ENCODE data around the gene DCTD.

The DCTD gene

DNA sequence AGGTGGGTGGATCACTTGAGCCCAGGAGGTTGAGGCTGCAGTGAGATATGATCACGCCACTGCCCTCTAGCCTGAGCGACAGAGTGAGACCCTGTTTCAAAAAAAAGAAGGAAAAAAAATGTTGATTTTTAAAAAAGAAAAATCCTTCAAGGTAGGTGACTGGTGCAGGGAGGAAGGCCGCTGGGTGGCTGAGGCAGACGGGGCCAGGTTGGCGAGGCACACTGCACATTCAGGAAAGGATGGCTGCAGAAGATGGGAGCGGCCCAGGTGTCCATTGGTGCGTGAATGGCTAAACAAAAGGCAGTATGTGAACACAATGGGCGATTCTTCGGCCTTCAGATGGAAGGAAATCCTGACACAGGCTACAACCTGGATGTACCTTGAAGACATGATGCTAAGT, 30.4 kb downstream of the DCTD start:
- Histone ChIP-seq H2AFZ (ENCODE audit: low read depth) (no peak overlapping the region), H3K27me3 (ENCODE audit: insufficient read depth, low read depth) (no peaks in the 10 kb centered on the region), H4K20me1 (ENCODE audit: insufficient read depth) (no peaks in the 10 kb centered on the region), H3K4me3 (IDR thresholded peaks at IDR 0.05; ENCODE audit: insufficient read depth, low read depth, low read length) (no peak overlapping the region), H3K27ac (no peak overlapping the region), H3K4me2 (no peak overlapping the region), H3K79me2 (ENCODE audit: insufficient read depth, low read depth) (no peaks in the 10 kb centered on the region), H3K9ac (no peak overlapping the region), H3K36me3 (ENCODE audit: insufficient read depth) (peaks cover 5% of the 10 kb centered on the region; the same call in 1 of the 2 replicates), H3K4me1 (ENCODE audit: low read depth, poor library complexity, severe bottlenecking) (no peaks in the 10 kb centered on the region)
- TF ChIP-seq, protein P1, sequence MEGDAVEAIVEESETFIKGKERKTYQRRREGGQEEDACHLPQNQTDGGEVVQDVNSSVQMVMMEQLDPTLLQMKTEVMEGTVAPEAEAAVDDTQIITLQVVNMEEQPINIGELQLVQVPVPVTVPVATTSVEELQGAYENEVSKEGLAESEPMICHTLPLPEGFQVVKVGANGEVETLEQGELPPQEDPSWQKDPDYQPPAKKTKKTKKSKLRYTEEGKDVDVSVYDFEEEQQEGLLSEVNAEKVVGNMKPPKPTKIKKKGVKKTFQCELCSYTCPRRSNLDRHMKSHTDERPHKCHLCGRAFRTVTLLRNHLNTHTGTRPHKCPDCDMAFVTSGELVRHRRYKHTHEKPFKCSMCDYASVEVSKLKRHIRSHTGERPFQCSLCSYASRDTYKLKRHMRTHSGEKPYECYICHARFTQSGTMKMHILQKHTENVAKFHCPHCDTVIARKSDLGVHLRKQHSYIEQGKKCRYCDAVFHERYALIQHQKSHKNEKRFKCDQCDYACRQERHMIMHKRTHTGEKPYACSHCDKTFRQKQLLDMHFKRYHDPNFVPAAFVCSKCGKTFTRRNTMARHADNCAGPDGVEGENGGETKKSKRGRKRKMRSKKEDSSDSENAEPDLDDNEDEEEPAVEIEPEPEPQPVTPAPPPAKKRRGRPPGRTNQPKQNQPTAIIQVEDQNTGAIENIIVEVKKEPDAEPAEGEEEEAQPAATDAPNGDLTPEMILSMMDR (conservative IDR thresholded peaks at IDR 0.05; ENCODE audit: low read depth, low read length), result no peak

DNA sequence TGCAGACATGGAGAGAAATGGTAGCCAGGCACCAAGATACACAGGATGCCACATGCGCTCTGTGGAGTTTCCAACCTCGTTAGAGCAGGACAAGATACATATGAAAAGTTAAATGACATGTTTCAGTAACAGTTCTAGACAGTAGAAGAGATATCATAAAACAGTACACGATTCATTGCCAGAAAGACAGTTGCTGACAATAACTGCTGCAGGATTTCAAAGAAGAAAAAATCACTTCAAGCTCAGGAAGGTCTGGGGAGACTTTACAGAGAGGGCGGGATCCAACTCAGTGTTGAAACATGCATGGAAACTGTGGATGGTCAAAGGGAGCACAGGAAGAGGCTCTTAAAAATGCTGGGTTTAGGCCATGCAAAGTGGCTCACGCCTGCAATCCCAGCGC, 31.0 kb downstream of the DCTD start:
- no peak overlapping the region for H3K9ac ChIP-seq
- TF ChIP-seq, protein P1 (conservative IDR thresholded peaks at IDR 0.05; ENCODE audit: low read depth, low read length), result no peak
- no peaks in the 10 kb centered on the region for H3K27me3 ChIP-seq (ENCODE audit: insufficient read depth, low read depth)
- no peak overlapping the region for H3K27ac ChIP-seq
- H3K4me1 ChIP-seq (ENCODE audit: low read depth, poor library complexity, severe bottlenecking), result no peaks in the 10 kb centered on the region
- no peaks in the 10 kb centered on the region for H3K79me2 ChIP-seq (ENCODE audit: insufficient read depth, low read depth)
- no peak overlapping the region for H3K4me3 ChIP-seq (IDR thresholded peaks at IDR 0.05; ENCODE audit: insufficient read depth, low read depth, low read length)
- no peak overlapping the region for H3K4me2 ChIP-seq
- no peak overlapping the region for H2AFZ ChIP-seq (ENCODE audit: low read depth)
- H4K20me1 ChIP-seq (ENCODE audit: insufficient read depth), result no peaks in the 10 kb centered on the region
- H3K36me3 ChIP-seq (ENCODE audit: insufficient read depth), result peaks cover 5% of the 10 kb centered on the region; the same call in 1 of the 2 replicates

GRCh38 chr4:182885738-182886077, 31.5 kb downstream of the DCTD start:
- H3K36me3 ChIP-seq (ENCODE audit: insufficient read depth), result peaks cover 5% of the 10 kb centered on the region; the same call in 1 of the 2 replicates
- no peaks in the 10 kb centered on the region for H3K4me1 ChIP-seq (ENCODE audit: low read depth, poor library complexity, severe bottlenecking)
- no peak overlapping the region for H3K27ac ChIP-seq
- TF ChIP-seq, protein P1 (conservative IDR thresholded peaks at IDR 0.05; ENCODE audit: low read depth, low read length), result no peak
- H3K9ac ChIP-seq, result no peak overlapping the region
- no peaks in the 10 kb centered on the region for H3K79me2 ChIP-seq (ENCODE audit: insufficient read depth, low read depth)
- H2AFZ ChIP-seq (ENCODE audit: low read depth), result no peak overlapping the region
- no peaks in the 10 kb centered on the region for H3K27me3 ChIP-seq (ENCODE audit: insufficient read depth, low read depth)
- H3K4me2 ChIP-seq, result no peak overlapping the region
- H3K4me3 ChIP-seq (IDR thresholded peaks at IDR 0.05; ENCODE audit: insufficient read depth, low read depth, low read length), result no peak overlapping the region
- H4K20me1 ChIP-seq (ENCODE audit: insufficient read depth), result no peaks in the 10 kb centered on the region

- H3K36me3 ChIP-seq (ENCODE audit: insufficient read depth), result peaks cover 5% of the 10 kb centered on the region; the same call in 1 of the 2 replicates
- TF ChIP-seq, protein P1 (conservative IDR thresholded peaks at IDR 0.05; ENCODE audit: low read depth, low read length), result no peak
- H3K4me2 ChIP-seq, result no peak overlapping the region
- no peak overlapping the region for H2AFZ ChIP-seq (ENCODE audit: low read depth)
- no peaks in the 10 kb centered on the region for H3K79me2 ChIP-seq (ENCODE audit: insufficient read depth, low read depth)
- no peak overlapping the region for H3K27ac ChIP-seq
- no peaks in the 10 kb centered on the region for H4K20me1 ChIP-seq (ENCODE audit: insufficient read depth)
- no peak overlapping the region for H3K9ac ChIP-seq
- no peak overlapping the region for H3K4me3 ChIP-seq (IDR thresholded peaks at IDR 0.05; ENCODE audit: insufficient read depth, low read depth, low read length)
- H3K27me3 ChIP-seq (ENCODE audit: insufficient read depth, low read depth), result no peaks in the 10 kb centered on the region
- H3K4me1 ChIP-seq (ENCODE audit: low read depth, poor library complexity, severe bottlenecking), result no peaks in the 10 kb centered on the region
These were observed 32.0 kb downstream of the DCTD start for GRCh38 chr4:182885022-182885737.
